Left ventricle myocardium inferior (tissue), 1 donor: ENCODE results near the gene CCL21. TPM values are rescaled to one million over a fixed set of nuclear protein-coding genes. Genes with fewer than 3 reads are reported as not detected.

Experiments used
- DNase-seq: peaks from one replicate; pipeline ENCODE4 v3.0.0-alpha.2; 2020
- H3K27ac ChIP-seq: fragments of 200-600 bp; replicated peaks from 2 replicates; pipeline ENCODE4 v1.8.0; 2021
- H3K27me3 ChIP-seq: fragments of 200-600 bp; 2 replicates; pipeline ENCODE4 v1.8.0; 2021; ENCODE audit warnings: low read depth
- H3K36me3 ChIP-seq: fragments of 200-600 bp; 2 replicates; pipeline ENCODE4 v1.8.0; 2021
- H3K4me1 ChIP-seq: fragments of 200-600 bp; 2 replicates; pipeline ENCODE4 v1.8.0; 2021
- H3K4me3 ChIP-seq: fragments of 200-600 bp; 2 replicates; pipeline ENCODE4 v1.8.0; 2021; ENCODE audit warnings: mild to moderate bottlenecking, moderate library complexity
- H3K9me3 ChIP-seq: fragments of 200-600 bp; replicated peaks from 2 replicates; pipeline ENCODE4 v1.8.0; 2021
- CTCF ChIP-seq: fragments of 200-600 bp; IDR thresholded peaks from 2 replicates; pipeline ENCODE4 v1.8.0; 2021; ENCODE audit warnings: antibody characterized with exemption, mild to moderate bottlenecking, borderline replicate concordance
- intact Hi-C: fragments of 100-400 bp; cut with micrococcal nuclease; formaldehyde crosslinking; loops from one replicate; pipeline ENCODE4 v1.11.0; 2022
- total RNA-seq: library from RNA; stranded (reverse); fragmentation: NEBNext Ultra II Directional; extraction: Animal tissue kit (Norgen Biotek cat#: 25700); gene quantifications from one replicate; pipeline ENCODE4 v1.2.1, GENCODE V29; 2021
- donor health status: DM: no; HTN: yes; CAD: no; lungs with severe emphysema.

The CCL21 gene
- total RNA-seq, 1 donor from 2014 or later, result 6.2 TPM

- no peaks in the 10 kb centered on the region for H3K9me3 ChIP-seq
- H3K27me3 ChIP-seq, result no peaks in the 10 kb centered on the region
- H3K36me3 ChIP-seq, result no peaks in the 10 kb centered on the region
- DNase-seq, result no peak
- no peak for TF ChIP-seq CTCF
- H3K4me3 ChIP-seq, result no peak within 1 kb of the TSS
- H3K4me1 ChIP-seq, result no peaks in the 10 kb centered on the region
- intact Hi-C loops, result no loop called here
- H3K27ac ChIP-seq, result no peak within 1 kb of the TSS
These were observed 18.7 kb downstream of the CCL21 start, which contains the start of gene CCL19 for GRCh38 chr9:34690983-34691935. CCL19 (minus strand) TSS chr9:34691276; CDS start chr9:34691139, 137 bp downstream.

- H3K27ac ChIP-seq, result no peak overlapping the region
- no peaks in the 10 kb centered on the region for H3K27me3 ChIP-seq
- no peaks in the 10 kb centered on the region for H3K36me3 ChIP-seq
- H3K4me1 ChIP-seq, result no peaks in the 10 kb centered on the region
- TF ChIP-seq CTCF, result no peak
- no peak overlapping the region for H3K4me3 ChIP-seq
- H3K9me3 ChIP-seq, result no peaks in the 10 kb centered on the region
- no peak for DNase-seq
- intact Hi-C loops, result no loop called here
These were observed 20.4 kb downstream of the CCL21 start for GRCh38 chr9:34689512-34689911.

GRCh38 chr9:34689116-34689470, 20.8 kb downstream of the CCL21 start:
- no peaks in the 10 kb centered on the region for H3K4me1 ChIP-seq
- H3K27me3 ChIP-seq, result no peaks in the 10 kb centered on the region
- no peaks in the 10 kb centered on the region for H3K36me3 ChIP-seq
- no peak overlapping the region for H3K4me3 ChIP-seq
- intact Hi-C loops, result no loop called here
- DNase-seq, result no peak
- TF ChIP-seq CTCF, result no peak
- no peak overlapping the region for H3K27ac ChIP-seq
- H3K9me3 ChIP-seq, result no peaks in the 10 kb centered on the region

GRCh38 chr9:34688329-34689115, 21.4 kb downstream of the CCL21 start:
- TF ChIP-seq CTCF, result no peak
- DNase-seq, result no peak
- intact Hi-C loops, result no loop called here
- Histone ChIP-seq H3K4me3 (no peak overlapping the region), H3K4me1 (no peaks in the 10 kb centered on the region), H3K27ac (no peak overlapping the region), H3K9me3 (no peaks in the 10 kb centered on the region), H3K27me3 (no peaks in the 10 kb centered on the region), H3K36me3 (no peaks in the 10 kb centered on the region)

GRCh38 chr9:34687276-34688030, 22.5 kb downstream of the CCL21 start:
- DNase-seq, result no peak
- H3K4me1 ChIP-seq, result no peaks in the 10 kb centered on the region
- intact Hi-C loops, result no loop called here
- no peak for TF ChIP-seq CTCF
- no peaks in the 10 kb centered on the region for H3K27me3 ChIP-seq
- no peak overlapping the region for H3K27ac ChIP-seq
- H3K9me3 ChIP-seq, result no peaks in the 10 kb centered on the region
- no peaks in the 10 kb centered on the region for H3K36me3 ChIP-seq
- no peak overlapping the region for H3K4me3 ChIP-seq
